IMR-90 (cell line): ENCODE results near the gene YLPM1. TPM values are rescaled to one million over a fixed set of nuclear protein-coding genes. Genes with fewer than 3 reads are reported as not detected.

Experiments used
- ATAC-seq: fragments of 200-7000 bp; cut with Tn5 transposase; 2 replicates; pipeline ENCODE4 v1.9.1; 2020; ENCODE audit warnings: low read depth, mild to moderate bottlenecking, moderate library complexity
- BruUV-seq: library from RNA; stranded (reverse); fragments of 400-500 nt; replicated peaks from 2 replicates; lab custom pipeline; 2021; lab: Mats Ljungman, UMichigan
- CTCF ChIA-PET: fragments of 300-600 bp; formaldehyde crosslinking; extraction: SDS; loops from one replicate; lab custom pipeline; 2021; ENCODE audit warnings: antibody characterized with exemption; lab: Yijun Ruan, JAX
- POLR2A ChIA-PET: fragments of 300-600 bp; sonication (Branson Sonifier 250); formaldehyde crosslinking; loops from one replicate; lab custom pipeline; 2022; ENCODE audit warnings: antibody characterized with exemption; ENCODE audit not compliant: unreplicated experiment; lab: Charles Lee
- DNase-seq: peaks from one replicate; pipeline ENCODE4 v3.0.0; 2013
- H2AFZ ChIP-seq: replicated peaks from 2 replicates; pipeline ENCODE3; 2013; ENCODE audit warnings: low read length, mild to moderate bottlenecking; ENCODE audit not compliant: poor library complexity
- H2AK5ac ChIP-seq: 2 replicates; pipeline ENCODE4 v1.6.1; 2013; ENCODE audit warnings: low read depth, low read length, inconsistent platforms
- H2AK9ac ChIP-seq: replicated peaks from 2 replicates; pipeline ENCODE3; 2013; ENCODE audit warnings: mild to moderate bottlenecking, low read depth, low read length, moderate library complexity; ENCODE audit not compliant: poor library complexity
- H2BK120ac ChIP-seq: 2 replicates; pipeline ENCODE4 v1.6.1; 2013; ENCODE audit warnings: low read depth, low read length, inconsistent platforms
- H2BK15ac ChIP-seq: 3 replicates; pipeline ENCODE4 v1.6.1; 2013; ENCODE audit warnings: low read depth, low read length, inconsistent platforms
- H2BK20ac ChIP-seq: 2 replicates; pipeline ENCODE4 v1.6.1; 2013; ENCODE audit warnings: low read depth, mild to moderate bottlenecking, inconsistent platforms, low read length, moderate library complexity
- H2BK5ac ChIP-seq: 2 replicates; pipeline ENCODE4 v1.6.1; 2013; ENCODE audit warnings: mild to moderate bottlenecking, low read depth, low read length, inconsistent platforms; ENCODE audit not compliant: poor library complexity, severe bottlenecking
- H3K14ac ChIP-seq: replicated peaks from 2 replicates; pipeline ENCODE4 v1.6.1; 2013; ENCODE audit warnings: low read depth, low read length, inconsistent platforms
- H3K18ac ChIP-seq: 2 replicates; pipeline ENCODE4 v1.6.1; 2013; ENCODE audit warnings: low read depth, low read length, control low read depth
- H3K23ac ChIP-seq: 2 replicates; pipeline ENCODE4 v1.6.1; 2013; ENCODE audit warnings: low read depth, low read length, inconsistent platforms
- H3K27ac ChIP-seq: 2 replicates; pipeline ENCODE4 v1.5.1; 2013; ENCODE audit warnings: mild to moderate bottlenecking, control low read depth, low read length; ENCODE audit not compliant: insufficient read depth
- H3K27me3 ChIP-seq: 2 replicates; pipeline ENCODE4 v1.6.1; 2013; ENCODE audit warnings: low read length; ENCODE audit not compliant: control insufficient read depth, insufficient read depth
- H3K36me3 ChIP-seq: 2 replicates; pipeline ENCODE4 v1.6.1; 2013; ENCODE audit warnings: low read length, mixed read lengths; ENCODE audit not compliant: control insufficient read depth, insufficient read depth
- H3K4ac ChIP-seq: 2 replicates; pipeline ENCODE4 v1.6.1; 2013; ENCODE audit warnings: low read depth, low read length, inconsistent platforms
- H3K4me1 ChIP-seq: 2 replicates; pipeline ENCODE4 v1.6.1; 2013; ENCODE audit warnings: low read length, mixed read lengths; ENCODE audit not compliant: control insufficient read depth, insufficient read depth
- H3K4me2 ChIP-seq: 2 replicates; pipeline ENCODE4 v1.6.1; 2013; ENCODE audit warnings: low read depth, mild to moderate bottlenecking, control low read depth, low read length, moderate library complexity
- H3K4me3 ChIP-seq: 2 replicates; pipeline ENCODE4 v1.5.1; 2013; ENCODE audit warnings: low read depth, mild to moderate bottlenecking, control low read depth, low read length, moderate library complexity; ENCODE audit not compliant: insufficient read depth
- H3K56ac ChIP-seq: 2 replicates; pipeline ENCODE4 v1.6.1; 2013; ENCODE audit warnings: low read length, inconsistent platforms; ENCODE audit not compliant: insufficient read depth; ENCODE audit errors: extremely low read depth
- H3K79me1 ChIP-seq, 2 experiments: 2 replicates each; pipeline ENCODE4 v1.6.1; 2013; ENCODE audit warnings: low read length in 2 of 2, inconsistent platforms in 1 of 2, low read depth in 1 of 2
- H3K9ac ChIP-seq: 2 replicates; pipeline ENCODE4 v1.6.1; 2013; ENCODE audit warnings: low read depth, low read length, control low read depth
- H3K9me1 ChIP-seq: 2 replicates; pipeline ENCODE4 v1.6.1; 2013; ENCODE audit warnings: low read length, inconsistent platforms; ENCODE audit not compliant: insufficient read depth
- H3K9me3 ChIP-seq: 2 replicates; pipeline ENCODE4 v1.6.1; 2013; ENCODE audit warnings: low read length; ENCODE audit not compliant: control insufficient read depth, insufficient read depth
- H4K20me1 ChIP-seq: 2 replicates; pipeline ENCODE4 v1.6.1; 2013; ENCODE audit warnings: low read length, inconsistent platforms; ENCODE audit not compliant: insufficient read depth
- H4K5ac ChIP-seq: 2 replicates; pipeline ENCODE4 v1.6.1; 2013; ENCODE audit warnings: mild to moderate bottlenecking, low read depth, low read length, control low read depth
- H4K8ac ChIP-seq, 2 experiments: 2 replicates each; pipeline ENCODE4 v1.6.1; 2013; ENCODE audit warnings: low read depth in 2 of 2, low read length in 2 of 2, control low read depth in 1 of 2, inconsistent platforms in 1 of 2
- H4K91ac ChIP-seq: 2 replicates; pipeline ENCODE4 v1.6.1; 2013; ENCODE audit warnings: low read depth, low read length, inconsistent platforms; ENCODE audit not compliant: insufficient read depth
- BHLHE40 ChIP-seq: fragments of 150-350 bp; IDR thresholded peaks from 2 replicates; pipeline ENCODE4 v1.6.1; 2016; ENCODE audit warnings: mild to moderate bottlenecking, low read depth, low read length
- CEBPB ChIP-seq: IDR thresholded peaks from 2 replicates; pipeline ENCODE4 v1.6.1; 2012; ENCODE audit warnings: low read depth, low read length, improper control_type of control experiment
- CHD1 ChIP-seq: IDR thresholded peaks from 2 replicates; pipeline ENCODE4 v1.6.1; 2012; ENCODE audit warnings: low read depth, low read length, improper control_type of control experiment
- CTCF ChIP-seq: conservative IDR thresholded peaks from 2 replicates; pipeline ENCODE4 v1.5.1; 2012; ENCODE audit warnings: mild to moderate bottlenecking, low read depth, low read length, improper control_type of control experiment
- ELK1 ChIP-seq: fragments of 150-350 bp; IDR thresholded peaks from 2 replicates; pipeline ENCODE4 v1.6.1; 2016; ENCODE audit warnings: low read depth, mild to moderate bottlenecking, low read length, moderate library complexity, borderline replicate concordance
- FOS ChIP-seq: fragments of 150-350 bp; IDR thresholded peaks from 2 replicates; pipeline ENCODE4 v1.6.1; 2016; ENCODE audit warnings: low read depth, low read length
- MAFK ChIP-seq: IDR thresholded peaks from 2 replicates; pipeline ENCODE4 v1.6.1; 2012; ENCODE audit warnings: low read depth, low read length, improper control_type of control experiment
- MAZ ChIP-seq: IDR thresholded peaks from 2 replicates; pipeline ENCODE4 v1.6.1; 2012; ENCODE audit warnings: low read depth, mild to moderate bottlenecking, low read length, improper control_type of control experiment, moderate library complexity, borderline replicate concordance
- MXI1 ChIP-seq: IDR thresholded peaks from 2 replicates; pipeline ENCODE4 v1.6.1; 2012; ENCODE audit warnings: low read depth, mild to moderate bottlenecking, low read length, moderate library complexity, borderline replicate concordance
- NFE2L2 ChIP-seq: fragments of 150-350 bp; IDR thresholded peaks from 2 replicates; pipeline ENCODE4 v1.6.1; 2016; ENCODE audit warnings: low read depth, mild to moderate bottlenecking, low read length
- POLR2A ChIP-seq: IDR thresholded peaks from 2 replicates; pipeline ENCODE4 v1.6.1; 2012; ENCODE audit warnings: mild to moderate bottlenecking, low read depth, low read length
- RAD21 ChIP-seq: IDR thresholded peaks from 2 replicates; pipeline ENCODE4 v1.6.1; 2012; ENCODE audit warnings: low read length, improper control_type of control experiment
- RCOR1 ChIP-seq: IDR thresholded peaks from 2 replicates; pipeline ENCODE4 v1.6.1; 2012; ENCODE audit warnings: mild to moderate bottlenecking, low read length, improper control_type of control experiment; ENCODE audit not compliant: insufficient replicate concordance
- RFX5 ChIP-seq: IDR thresholded peaks from 2 replicates; pipeline ENCODE4 v1.8.0; 2012; ENCODE audit warnings: low read depth, mild to moderate bottlenecking, low read length, moderate library complexity
- SMC3 ChIP-seq: fragments of 150-350 bp; IDR thresholded peaks from 2 replicates; pipeline ENCODE4 v1.6.1; 2016; ENCODE audit warnings: low read depth, mild to moderate bottlenecking, antibody characterized with exemption, low read length, moderate library complexity
- WGBS, 2 experiments: methylation state at CpG; one replicate each; pipeline versions ENCODE4 v1.1.5 to v1.1.7; 2013; ENCODE audit warnings: missing lambda C conversion rate in 2 of 2; ENCODE audit not compliant: insufficient read length in 1 of 2; ENCODE audit errors: extremely low coverage in 2 of 2; 5-methylcytosine and 5-hydroxymethylcytosine counted together
- dilution Hi-C: fragments of 300-500 bp; cut with HindIII; formaldehyde crosslinking; loops from one replicate; pipeline ENCODE4 v1.14.3; 2018; ENCODE audit warnings: low sequenced_read_pairs; ENCODE audit not compliant: unreplicated experiment
- in situ Hi-C: fragments of 300-500 bp; cut with MboI; formaldehyde crosslinking; loops from 3 replicates; pipeline ENCODE4 v1.14.3; 2019; ENCODE audit warnings: low sequenced_read_pairs, inconsistent platforms, mixed read lengths
- intact Hi-C: fragments of 100-400 bp; cut with micrococcal nuclease; formaldehyde crosslinking; loops from 2 replicates; pipeline ENCODE4 v1.10.0; 2022
- polyA plus RNA-seq, 3 experiments: library from polyadenylated mRNA; depleted of rRNA; stranded (reverse); fragments of >200 nt; gene quantifications; 2 replicates each; pipeline ENCODE4 v1.2.3, GENCODE V29; 2012; ENCODE audit warnings: low replicate concordance in 1 of 3
- total RNA-seq: library from RNA; depleted of rRNA; stranded (reverse); fragments of >200 nt; gene quantifications from 2 replicates; pipeline ENCODE4 v1.2.3, GENCODE V29; 2012
- TF ChIP-seq, protein P1 (sequence below): fragments of 150-350 bp; IDR thresholded peaks from 2 replicates; pipeline ENCODE4 v1.6.1; 2017; ENCODE audit warnings: mild to moderate bottlenecking, antibody characterized with exemption, low read length, low read depth

Gene YLPM1
- total and polyA plus RNA-seq, 2 of the 4 experiments (the other 2 are of a cell fraction): 8.2 to 19.7 TPM

GRCh38 chr14:74846168-74846567 is 83.1 kb downstream of the YLPM1 start:
- no peak overlapping the region for H3K4me3 ChIP-seq
- peak overlapping the region; percentile 65; the same call in 1 of the 2 replicates for H3K27ac ChIP-seq
- H3K4me2 ChIP-seq: no peak overlapping the region
- H3K36me3 ChIP-seq: no peaks in the 10 kb centered on the region
- H3K79me1 ChIP-seq: no peaks in the 10 kb centered on the region
- CTCF ChIA-PET: interaction anchor here (1.1 to 1.6 kb wide), 2 partner anchors 14 to 15 kb away, joined by 3 to 7 read pairs; no protein-coding TSS in a partner anchor
- DNase-seq: peak; percentile 67
- no TSS peak for BruUV-seq
- 0 out of 2 replicates have a peak, but pooled peaks cover 4% of the 10 kb centered on the region for H3K9me1 ChIP-seq
- H3K9ac ChIP-seq: no peak overlapping the region
- no peak overlapping the region; the same call in 1 of the 2 replicates for H3K18ac ChIP-seq
- H3K56ac ChIP-seq: no peak overlapping the region
- no peak overlapping the region for H2BK20ac ChIP-seq
- peak overlapping the region; percentile 54 for H2BK5ac ChIP-seq
- no peaks in the 10 kb centered on the region for H3K9me3 ChIP-seq
- in situ Hi-C loops (no loop called here), dilution Hi-C loops (no loop called here), intact Hi-C loops (no loop called here)
- peak overlapping the region; percentile 17; the same call in 1 of the 2 replicates for H4K91ac ChIP-seq
- H2BK15ac ChIP-seq: no peak overlapping the region
- TF ChIP-seq CEBPB (no peak), MAZ (no peak), POLR2A (no peak), RFX5 (no peak), BHLHE40 (no peak), ELK1 (no peak), MXI1 (no peak), SMC3 (no peak), CTCF (no peak), MAFK (no peak), NFE2L2 (no peak), RCOR1 (no peak), RAD21 (no peak), CHD1 (no peak), FOS (no peak)
- TF ChIP-seq, protein P1, sequence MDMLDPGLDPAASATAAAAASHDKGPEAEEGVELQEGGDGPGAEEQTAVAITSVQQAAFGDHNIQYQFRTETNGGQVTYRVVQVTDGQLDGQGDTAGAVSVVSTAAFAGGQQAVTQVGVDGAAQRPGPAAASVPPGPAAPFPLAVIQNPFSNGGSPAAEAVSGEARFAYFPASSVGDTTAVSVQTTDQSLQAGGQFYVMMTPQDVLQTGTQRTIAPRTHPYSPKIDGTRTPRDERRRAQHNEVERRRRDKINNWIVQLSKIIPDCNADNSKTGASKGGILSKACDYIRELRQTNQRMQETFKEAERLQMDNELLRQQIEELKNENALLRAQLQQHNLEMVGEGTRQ: no peak
- H4K8ac ChIP-seq: no peak overlapping the region
- H2BK120ac ChIP-seq: no peak overlapping the region
- H2AK5ac ChIP-seq: no peak overlapping the region
- no peak overlapping the region for H2AK9ac ChIP-seq
- H4K20me1 ChIP-seq: no peaks in the 10 kb centered on the region
- 0 out of 2 replicates have a peak overlapping the region, but pooled peaks have one; percentile 7 for H3K23ac ChIP-seq
- H3K4ac ChIP-seq: no peak overlapping the region
- H3K4me1 ChIP-seq: peaks cover 10% of the 10 kb centered on the region
- H4K5ac ChIP-seq: no peak overlapping the region
- no peaks in the 10 kb centered on the region for H3K27me3 ChIP-seq
- no peak overlapping the region for H2AFZ ChIP-seq
- H3K14ac ChIP-seq: 0 out of 2 replicates have a peak overlapping the region, but pooled peaks have one; percentile 2
- POLR2A ChIA-PET: no interaction called here
- 0% methylated on average over 2 of the region's 3 CpGs; no CpG with 5 or more reads in 1 of the 2 experiments for WGBS, 2 experiments
- peak; percentile 16; the same call in 1 of the 2 replicates for ATAC-seq
